ENCODE data around the gene SCT. TPM values are rescaled to one million over a fixed set of nuclear protein-coding genes. Genes with fewer than 3 reads are reported as not detected.

The SCT gene
- total RNA-seq, 1 experiment from 2014 or later: not detected

DNA sequence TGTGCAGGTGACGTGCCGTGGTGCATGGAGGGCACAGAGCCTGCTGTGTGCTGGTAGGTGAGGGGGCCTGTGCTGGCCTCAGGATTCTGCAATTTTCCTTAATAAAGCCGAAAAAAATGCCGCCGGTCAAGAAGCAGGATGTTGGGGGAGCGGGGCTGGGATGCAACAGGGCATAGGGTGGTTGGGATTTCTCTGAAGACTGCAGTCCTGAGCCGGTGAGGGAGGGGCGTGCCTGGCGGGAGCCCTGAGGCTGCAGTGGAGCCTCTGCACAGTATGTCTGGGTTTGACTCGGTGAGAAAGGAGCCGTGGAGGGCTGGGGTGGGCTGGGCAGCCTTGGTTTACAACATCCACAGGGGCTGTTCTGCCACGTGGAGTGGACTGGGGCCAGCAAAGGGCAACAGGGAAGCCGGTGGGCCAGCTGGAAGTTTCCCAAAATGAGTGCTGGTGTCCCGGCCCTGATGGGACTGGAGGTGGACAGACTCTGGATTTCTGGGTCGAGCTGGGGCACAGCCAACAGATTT, 3.6 kb downstream of the SCT start:
- CTCF ChIA-PET: no interaction called here
- Histone ChIP-seq H3K9me3 (ENCODE audit: control insufficient read depth, insufficient read depth, low read depth, low read length) (no peaks in the 10 kb centered on the region), H3K4me3 (ENCODE audit: low read depth in 2 of 2, low read length in 2 of 2) (no peak overlapping the region), H3K27me3 (ENCODE audit: control insufficient read depth, insufficient read depth, low read length) (no peaks in the 10 kb centered on the region), H3K27ac (ENCODE audit: low read length) (no peak overlapping the region), H3K36me3 (ENCODE audit: control insufficient read depth, insufficient read depth, low read length) (no peaks in the 10 kb centered on the region), H3K4me1 (ENCODE audit: control insufficient read depth, insufficient read depth, low read length) (peaks cover 15% of the 10 kb centered on the region)
- POLR2A ChIA-PET: no interaction called here
- BruUV-seq (replicated peaks): no TSS peak
- intact Hi-C loops (cut with micrococcal nuclease; ENCODE audit: unreplicated experiment) (no loop called here), in situ Hi-C loops (cut with HindIII; ENCODE audit: low pct_unique_long_range_greater_than_20kb, low sequenced_read_pairs) (no loop called here)
- ATAC-seq (no peak), DNase-seq (ENCODE audit: low read depth, low spot score) (no peak)
- TF ChIP-seq, protein P1, sequence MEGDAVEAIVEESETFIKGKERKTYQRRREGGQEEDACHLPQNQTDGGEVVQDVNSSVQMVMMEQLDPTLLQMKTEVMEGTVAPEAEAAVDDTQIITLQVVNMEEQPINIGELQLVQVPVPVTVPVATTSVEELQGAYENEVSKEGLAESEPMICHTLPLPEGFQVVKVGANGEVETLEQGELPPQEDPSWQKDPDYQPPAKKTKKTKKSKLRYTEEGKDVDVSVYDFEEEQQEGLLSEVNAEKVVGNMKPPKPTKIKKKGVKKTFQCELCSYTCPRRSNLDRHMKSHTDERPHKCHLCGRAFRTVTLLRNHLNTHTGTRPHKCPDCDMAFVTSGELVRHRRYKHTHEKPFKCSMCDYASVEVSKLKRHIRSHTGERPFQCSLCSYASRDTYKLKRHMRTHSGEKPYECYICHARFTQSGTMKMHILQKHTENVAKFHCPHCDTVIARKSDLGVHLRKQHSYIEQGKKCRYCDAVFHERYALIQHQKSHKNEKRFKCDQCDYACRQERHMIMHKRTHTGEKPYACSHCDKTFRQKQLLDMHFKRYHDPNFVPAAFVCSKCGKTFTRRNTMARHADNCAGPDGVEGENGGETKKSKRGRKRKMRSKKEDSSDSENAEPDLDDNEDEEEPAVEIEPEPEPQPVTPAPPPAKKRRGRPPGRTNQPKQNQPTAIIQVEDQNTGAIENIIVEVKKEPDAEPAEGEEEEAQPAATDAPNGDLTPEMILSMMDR (IDR thresholded peaks at IDR 0.05): no peak
- TF ChIP-seq POLR2AphosphoS5 (IDR thresholded peaks at IDR 0.05; ENCODE audit: low read depth, low read length) (0 out of 2 replicates have a peak, but pooled peaks have one; percentile 9), TCF7L2 (IDR thresholded peaks at IDR 0.05; ENCODE audit: low read depth, low read length) (no peak), SIN3A (IDR thresholded peaks at IDR 0.05; ENCODE audit: borderline replicate concordance, insufficient read depth, low read depth, low read length) (no peak)
- TF ChIP-seq, protein P2, sequence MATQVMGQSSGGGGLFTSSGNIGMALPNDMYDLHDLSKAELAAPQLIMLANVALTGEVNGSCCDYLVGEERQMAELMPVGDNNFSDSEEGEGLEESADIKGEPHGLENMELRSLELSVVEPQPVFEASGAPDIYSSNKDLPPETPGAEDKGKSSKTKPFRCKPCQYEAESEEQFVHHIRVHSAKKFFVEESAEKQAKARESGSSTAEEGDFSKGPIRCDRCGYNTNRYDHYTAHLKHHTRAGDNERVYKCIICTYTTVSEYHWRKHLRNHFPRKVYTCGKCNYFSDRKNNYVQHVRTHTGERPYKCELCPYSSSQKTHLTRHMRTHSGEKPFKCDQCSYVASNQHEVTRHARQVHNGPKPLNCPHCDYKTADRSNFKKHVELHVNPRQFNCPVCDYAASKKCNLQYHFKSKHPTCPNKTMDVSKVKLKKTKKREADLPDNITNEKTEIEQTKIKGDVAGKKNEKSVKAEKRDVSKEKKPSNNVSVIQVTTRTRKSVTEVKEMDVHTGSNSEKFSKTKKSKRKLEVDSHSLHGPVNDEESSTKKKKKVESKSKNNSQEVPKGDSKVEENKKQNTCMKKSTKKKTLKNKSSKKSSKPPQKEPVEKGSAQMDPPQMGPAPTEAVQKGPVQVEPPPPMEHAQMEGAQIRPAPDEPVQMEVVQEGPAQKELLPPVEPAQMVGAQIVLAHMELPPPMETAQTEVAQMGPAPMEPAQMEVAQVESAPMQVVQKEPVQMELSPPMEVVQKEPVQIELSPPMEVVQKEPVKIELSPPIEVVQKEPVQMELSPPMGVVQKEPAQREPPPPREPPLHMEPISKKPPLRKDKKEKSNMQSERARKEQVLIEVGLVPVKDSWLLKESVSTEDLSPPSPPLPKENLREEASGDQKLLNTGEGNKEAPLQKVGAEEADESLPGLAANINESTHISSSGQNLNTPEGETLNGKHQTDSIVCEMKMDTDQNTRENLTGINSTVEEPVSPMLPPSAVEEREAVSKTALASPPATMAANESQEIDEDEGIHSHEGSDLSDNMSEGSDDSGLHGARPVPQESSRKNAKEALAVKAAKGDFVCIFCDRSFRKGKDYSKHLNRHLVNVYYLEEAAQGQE (IDR thresholded peaks at IDR 0.05; ENCODE audit: insufficient read depth in 1 of 2, low read depth in 2 of 2, low read length in 1 of 2): no peak

DNA sequence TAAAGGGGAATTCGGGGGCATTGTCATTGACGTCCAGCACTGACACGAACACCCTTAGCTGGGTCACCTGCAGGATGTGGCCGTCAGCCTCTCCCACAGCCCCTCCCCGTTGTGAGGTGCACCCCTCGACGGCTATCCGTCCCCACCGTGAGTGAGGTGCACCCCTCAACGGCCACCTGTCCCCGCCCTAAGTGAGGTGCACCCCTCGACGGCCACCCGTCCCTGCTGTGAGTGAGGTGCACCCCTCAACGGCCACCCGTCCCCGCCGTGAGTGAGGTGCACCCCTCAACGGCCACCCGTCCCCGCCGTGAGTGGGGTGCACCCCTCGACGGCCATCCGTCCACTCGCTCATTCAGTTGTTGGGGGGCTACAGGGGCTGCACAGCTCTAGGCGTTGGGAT, 5.1 kb downstream of the SCT start:
- POLR2A ChIA-PET: no interaction called here
- TF ChIP-seq SIN3A (IDR thresholded peaks at IDR 0.05; ENCODE audit: borderline replicate concordance, insufficient read depth, low read depth, low read length) (no peak), POLR2AphosphoS5 (IDR thresholded peaks at IDR 0.05; ENCODE audit: low read depth, low read length) (no peak), TCF7L2 (IDR thresholded peaks at IDR 0.05; ENCODE audit: low read depth, low read length) (no peak)
- TF ChIP-seq, protein P1 (IDR thresholded peaks at IDR 0.05): no peak
- TF ChIP-seq, protein P2 (IDR thresholded peaks at IDR 0.05; ENCODE audit: insufficient read depth in 1 of 2, low read depth in 2 of 2, low read length in 1 of 2): no peak
- ATAC-seq (no peak), DNase-seq (ENCODE audit: low read depth, low spot score) (no peak)
- Histone ChIP-seq H3K4me3 (ENCODE audit: low read depth in 2 of 2, low read length in 2 of 2) (no peak overlapping the region), H3K27ac (ENCODE audit: low read length) (no peak overlapping the region), H3K4me1 (ENCODE audit: control insufficient read depth, insufficient read depth, low read length) (peaks cover 12% of the 10 kb centered on the region), H3K36me3 (ENCODE audit: control insufficient read depth, insufficient read depth, low read length) (no peaks in the 10 kb centered on the region), H3K9me3 (ENCODE audit: control insufficient read depth, insufficient read depth, low read depth, low read length) (no peaks in the 10 kb centered on the region), H3K27me3 (ENCODE audit: control insufficient read depth, insufficient read depth, low read length) (no peaks in the 10 kb centered on the region)
- intact Hi-C loops (cut with micrococcal nuclease; ENCODE audit: unreplicated experiment) (no loop called here), in situ Hi-C loops (cut with HindIII; ENCODE audit: low pct_unique_long_range_greater_than_20kb, low sequenced_read_pairs) (no loop called here)
- BruUV-seq (replicated peaks): no TSS peak
- CTCF ChIA-PET: no interaction called here

Measured in Panc1 (cell line).